ENCODE measurements around the gene TBC1D8.

DNA sequence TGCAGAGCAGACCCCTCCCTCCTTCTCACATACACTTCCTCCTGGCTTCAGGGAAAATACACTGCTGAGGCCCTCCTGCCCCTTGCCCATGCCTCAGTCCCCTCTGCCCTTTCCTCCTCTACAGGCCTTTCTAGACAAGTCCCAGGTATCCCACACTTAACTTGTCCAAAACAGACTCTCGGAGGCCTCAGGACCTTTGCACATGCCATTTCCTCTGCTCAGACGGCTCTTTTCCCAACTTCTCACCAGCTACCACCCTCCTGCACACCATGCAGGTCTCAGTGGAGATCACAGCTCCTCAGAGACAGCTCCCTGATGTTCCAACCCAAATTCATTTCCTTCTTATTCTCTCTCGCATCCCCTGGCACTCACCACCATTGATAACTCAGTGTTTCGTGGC, 11.7 kb downstream of the TBC1D8 start:
- no peak for TF ChIP-seq CREB1 (CRISPR knock-in tag; IDR thresholded peaks at IDR 0.05)
- TF ChIP-seq, protein P1, sequence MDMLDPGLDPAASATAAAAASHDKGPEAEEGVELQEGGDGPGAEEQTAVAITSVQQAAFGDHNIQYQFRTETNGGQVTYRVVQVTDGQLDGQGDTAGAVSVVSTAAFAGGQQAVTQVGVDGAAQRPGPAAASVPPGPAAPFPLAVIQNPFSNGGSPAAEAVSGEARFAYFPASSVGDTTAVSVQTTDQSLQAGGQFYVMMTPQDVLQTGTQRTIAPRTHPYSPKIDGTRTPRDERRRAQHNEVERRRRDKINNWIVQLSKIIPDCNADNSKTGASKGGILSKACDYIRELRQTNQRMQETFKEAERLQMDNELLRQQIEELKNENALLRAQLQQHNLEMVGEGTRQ (CRISPR knock-in tag; IDR thresholded peaks at IDR 0.05), result no peak
- no peak for TF ChIP-seq JUN (CRISPR knock-in tag; IDR thresholded peaks at IDR 0.05)
- no peak for TF ChIP-seq ZNF138 (CRISPR knock-in tag; conservative IDR thresholded peaks at IDR 0.05)
- TF ChIP-seq, protein P2, sequence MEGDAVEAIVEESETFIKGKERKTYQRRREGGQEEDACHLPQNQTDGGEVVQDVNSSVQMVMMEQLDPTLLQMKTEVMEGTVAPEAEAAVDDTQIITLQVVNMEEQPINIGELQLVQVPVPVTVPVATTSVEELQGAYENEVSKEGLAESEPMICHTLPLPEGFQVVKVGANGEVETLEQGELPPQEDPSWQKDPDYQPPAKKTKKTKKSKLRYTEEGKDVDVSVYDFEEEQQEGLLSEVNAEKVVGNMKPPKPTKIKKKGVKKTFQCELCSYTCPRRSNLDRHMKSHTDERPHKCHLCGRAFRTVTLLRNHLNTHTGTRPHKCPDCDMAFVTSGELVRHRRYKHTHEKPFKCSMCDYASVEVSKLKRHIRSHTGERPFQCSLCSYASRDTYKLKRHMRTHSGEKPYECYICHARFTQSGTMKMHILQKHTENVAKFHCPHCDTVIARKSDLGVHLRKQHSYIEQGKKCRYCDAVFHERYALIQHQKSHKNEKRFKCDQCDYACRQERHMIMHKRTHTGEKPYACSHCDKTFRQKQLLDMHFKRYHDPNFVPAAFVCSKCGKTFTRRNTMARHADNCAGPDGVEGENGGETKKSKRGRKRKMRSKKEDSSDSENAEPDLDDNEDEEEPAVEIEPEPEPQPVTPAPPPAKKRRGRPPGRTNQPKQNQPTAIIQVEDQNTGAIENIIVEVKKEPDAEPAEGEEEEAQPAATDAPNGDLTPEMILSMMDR (IDR thresholded peaks at IDR 0.05), result no peak
- TF ChIP-seq ZNF232 (CRISPR knock-in tag; IDR thresholded peaks at IDR 0.05), result no peak
- TF ChIP-seq NFE2L1 (CRISPR knock-in tag; IDR thresholded peaks at IDR 0.05), result no peak
- TF ChIP-seq, protein P3, sequence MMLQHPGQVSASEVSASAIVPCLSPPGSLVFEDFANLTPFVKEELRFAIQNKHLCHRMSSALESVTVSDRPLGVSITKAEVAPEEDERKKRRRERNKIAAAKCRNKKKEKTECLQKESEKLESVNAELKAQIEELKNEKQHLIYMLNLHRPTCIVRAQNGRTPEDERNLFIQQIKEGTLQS (CRISPR knock-in tag; conservative IDR thresholded peaks at IDR 0.05), result no peak
- TF ChIP-seq MYBL2 (CRISPR knock-in tag; IDR thresholded peaks at IDR 0.05), result no peak
- no peak for TF ChIP-seq ZNF263 (CRISPR knock-in tag; IDR thresholded peaks at IDR 0.05; ENCODE audit: low read depth)
- no peak for TF ChIP-seq NR2C2 (CRISPR knock-in tag; IDR thresholded peaks at IDR 0.05)
